Panc1 (cell line): ENCODE measurements around the gene DBH.

Source experiments
- CTCF ChIP-seq: fragments of 450-650 bp; IDR thresholded peaks from 2 replicates; pipeline ENCODE4 v1.5.1; 2017; ENCODE audit warnings: mild to moderate bottlenecking
- POLR2AphosphoS5 ChIP-seq: IDR thresholded peaks from 2 replicates; pipeline ENCODE4 v1.6.1; 2012; ENCODE audit warnings: mild to moderate bottlenecking, low read depth, low read length, moderate library complexity
- REST ChIP-seq, 2 experiments: IDR thresholded peaks; 2 replicates each; pipeline ENCODE4 v1.6.1; 2011 to 2012; ENCODE audit warnings: low read depth in 2 of 2, control low read depth in 1 of 2, low read length in 1 of 2, mild to moderate bottlenecking in 1 of 2, moderate library complexity in 1 of 2; ENCODE audit not compliant: insufficient read depth in 1 of 2
- SIN3A ChIP-seq: IDR thresholded peaks from 2 replicates; pipeline ENCODE4 v1.6.1; 2012; ENCODE audit warnings: low read depth, mild to moderate bottlenecking, low read length, moderate library complexity, borderline replicate concordance; ENCODE audit not compliant: insufficient read depth

GRCh38 chr9:133699546-133699945 lies 63.4 kb downstream of the DBH start:
- TF ChIP-seq CTCF (no peak), POLR2AphosphoS5 (no peak), REST (IDR thresholded peaks at IDR 0.05; ENCODE audit: insufficient read depth in 1 of 2, low read depth in 2 of 2, low read length in 1 of 2) (no peak), SIN3A (no peak)
